Suprapubic skin (tissue), 4 donors: ENCODE measurements around the gene WWC1.

Experiments
- CTCF ChIP-seq, 2 donors: fragments of 200-600 bp in 1 of 2; fragments of 450-650 bp in 1 of 2; sonication (generic) in 1 of 2; IDR thresholded peaks; one replicate each; pipeline ENCODE4 v1.5.1; 2016 to 2019; ENCODE audit warnings: antibody characterized with exemption in 2 of 2, mild to moderate bottlenecking in 1 of 2, moderate library complexity in 1 of 2
- EP300 ChIP-seq: sonication (generic); formaldehyde crosslinking; IDR thresholded peaks from one replicate; pipeline ENCODE4 v1.6.1; 2017; ENCODE audit warnings: antibody characterized with exemption
- POLR2AphosphoS5 ChIP-seq, 3 donors: sonication (generic); formaldehyde crosslinking; IDR thresholded peaks; one replicate each; pipeline ENCODE4 v1.6.1; 2017; ENCODE audit warnings: antibody characterized with exemption in 3 of 3

GRCh38 chr5:168292786-168293696 lies 1.6 kb downstream of the WWC1 start:
- TF ChIP-seq POLR2AphosphoS5 (IDR thresholded peaks at IDR 0.05) (no peak), CTCF (IDR thresholded peaks at IDR 0.05) (no peak), EP300 (no peak)
